ENCODE measurements around the gene CHMP4B.

GRCh38 chr20:33791540-33791939 lies 19.6 kb upstream of the CHMP4B start:
- TF ChIP-seq CTCF (IDR thresholded peaks at IDR 0.05) (no peak), POLR2A (IDR thresholded peaks at IDR 0.05) (no peak)
